Gastroesophageal sphincter (tissue), 4 donors: ENCODE measurements around the gene PAK2. TPM values are rescaled to one million over a fixed set of nuclear protein-coding genes. Genes with fewer than 3 reads are reported as not detected.
"Not testable (repeated sequence)": the region's sequence is repeated elsewhere in the genome, so short reads cannot be mapped to it uniquely, and the experiment has no call there.

Source experiments
- ATAC-seq: fragments of 150-250 bp; one replicate; pipeline ENCODE4 v1.9.1; 2016; ENCODE audit warnings: mild to moderate bottlenecking, moderate library complexity
- H3K27ac ChIP-seq, 4 donors: fragments of 200-600 bp; sonication (generic) in 3 of 4; 1 replicate in 3 of 4; 2 replicates in 1 of 4; pipeline ENCODE4 v1.5.1; 2016 to 2019
- H3K27me3 ChIP-seq: fragments of 200-600 bp; sonication (generic); one replicate; pipeline ENCODE4 v1.5.1; 2019
- H3K36me3 ChIP-seq, 2 donors: fragments of 200-600 bp; sonication (generic); one replicate each; pipeline ENCODE4 v1.5.1; 2019; ENCODE audit warnings: control low read depth in 1 of 2
- H3K4me1 ChIP-seq, 3 donors: fragments of 200-600 bp; sonication (generic); 1 replicate in 2 of 3; 2 replicates in 1 of 3; pipeline ENCODE4 v1.5.1; 2016 to 2019; ENCODE audit warnings: control low read depth in 2 of 3
- H3K4me3 ChIP-seq, 2 donors: fragments of 200-600 bp; sonication (generic); one replicate each; pipeline ENCODE4 v1.5.1; 2019; ENCODE audit warnings: mild to moderate bottlenecking in 1 of 2, moderate library complexity in 1 of 2
- H3K9me3 ChIP-seq, 3 donors: fragments of 200-600 bp; sonication (generic); one replicate each; pipeline ENCODE4 v1.5.1; 2017 to 2019; ENCODE audit warnings: control low read depth in 2 of 3
- CTCF ChIP-seq, 4 experiments: fragments of 200-600 bp in 2 of 4; fragments of 450-650 bp in 2 of 4; sonication (generic) in 1 of 4; IDR thresholded peaks; one replicate each; pipeline ENCODE4 v1.5.1; 2017 to 2019; ENCODE audit warnings: antibody characterized with exemption in 4 of 4, mild to moderate bottlenecking in 2 of 4, moderate library complexity in 2 of 4
- EP300 ChIP-seq: sonication (generic); formaldehyde crosslinking; IDR thresholded peaks from one replicate; pipeline ENCODE4 v1.6.1; 2017; ENCODE audit warnings: antibody characterized with exemption, mild to moderate bottlenecking
- POLR2A ChIP-seq, 2 donors: fragments of 450-650 bp; IDR thresholded peaks; one replicate each; pipeline ENCODE4 v1.6.1; 2017; ENCODE audit warnings: antibody characterized with exemption in 2 of 2, mild to moderate bottlenecking in 2 of 2, moderate library complexity in 1 of 2
- POLR2AphosphoS5 ChIP-seq: sonication (generic); formaldehyde crosslinking; IDR thresholded peaks from one replicate; pipeline ENCODE4 v1.6.1; 2017; ENCODE audit warnings: antibody characterized with exemption
- WGBS, 2 donors: methylation state at CpG; one replicate each; pipeline ENCODE4 v1.1.5; 2018; ENCODE audit warnings: low coverage in 1 of 2; 5-methylcytosine and 5-hydroxymethylcytosine counted together
- total RNA-seq, 4 donors: library from RNA; depleted of rRNA; stranded (reverse); fragments of >200 nt; gene quantifications; one replicate each; pipeline ENCODE4 v1.1.0, GENCODE V29; 2016

PAK2 gene
- total RNA-seq, 4 donors from 2014 or later, result 46.5 to 69.5 (median 61.8) TPM

GRCh38 chr3:196711838-196712513, 27.7 kb upstream of the PAK2 start, which contains the start of the genes CEP19 and PIGX:
CEP19 (minus strand) TSS chr3:196712250; CDS start chr3:196708657, 3,593 bp downstream.
PIGX (plus strand) TSS chr3:196712377.
- peaks cover 0 to 29% (median 11%) of the 10 kb centered on the region in 3 donors for H3K4me1 ChIP-seq
- H3K27me3 ChIP-seq, result no peaks in the 10 kb centered on the region
- no peak for TF ChIP-seq POLR2AphosphoS5
- peak in 2 of 4 experiments; percentile 39 to 50 for TF ChIP-seq CTCF (IDR thresholded peaks at IDR 0.05)
- no peak for TF ChIP-seq EP300
- TF ChIP-seq POLR2A (IDR thresholded peaks at IDR 0.05), result peak; percentile 59 to 81
- H3K36me3 ChIP-seq, result no peaks in the 10 kb centered on the region
- H3K4me3 ChIP-seq, result peak within 1 kb of the TSS; percentile 71 to 85
- peak within 1 kb of the TSS; percentile 76 to 98 (median 94) for H3K27ac ChIP-seq
- ATAC-seq, result peak; percentile 96
- no peaks in the 10 kb centered on the region for H3K9me3 ChIP-seq
- WGBS, 2 donors, result 0 to 5% methylated on average over 3 of the region's 68 CpGs

GRCh38 chr3:196712514-196713413, 26.9 kb upstream of the PAK2 start:
- H3K4me3 ChIP-seq, result peak overlapping the region; percentile 71 to 85
- no peaks in the 10 kb centered on the region for H3K9me3 ChIP-seq
- no peaks in the 10 kb centered on the region for H3K36me3 ChIP-seq
- H3K27me3 ChIP-seq, result no peaks in the 10 kb centered on the region
- TF ChIP-seq POLR2AphosphoS5 (no peak), CTCF (IDR thresholded peaks at IDR 0.05) (peak in 2 of 4 experiments; percentile 2 to 22)
- H3K4me1 ChIP-seq, result peaks cover 0 to 29% (median 11%) of the 10 kb centered on the region in 3 donors
- WGBS, 2 donors, result 28 to 35% methylated on average over 7 to 8 of the region's 64 CpGs
- ATAC-seq, result peak; percentile 92
- peak overlapping the region; percentile 76 to 98 (median 94) for H3K27ac ChIP-seq

GRCh38 chr3:196717162-196717561, 22.5 kb upstream of the PAK2 start:
- H3K9me3 ChIP-seq, H3K27ac ChIP-seq, ATAC-seq, H3K36me3 ChIP-seq, H3K27me3 ChIP-seq, H3K4me3 ChIP-seq: not testable (repeated sequence)
- 59 to 87% methylated on average over 3 of the region's 3 CpGs for WGBS, 2 donors
- peaks cover 0 to 17% (median 7%) of the 10 kb centered on the region in 3 donors for H3K4me1 ChIP-seq

GRCh38 chr3:196721097-196721496, 18.6 kb upstream of the PAK2 start:
- no peak for ATAC-seq
- no peak overlapping the region for H3K4me3 ChIP-seq
- no peaks in the 10 kb centered on the region for H3K4me1 ChIP-seq
- WGBS, 2 donors, result 44 to 92% methylated on average over 2 of the region's 2 CpGs
- no peak overlapping the region for H3K27ac ChIP-seq
- no peaks in the 10 kb centered on the region for H3K9me3 ChIP-seq
- peaks cover 0 to 24% of the 10 kb centered on the region in 2 donors for H3K36me3 ChIP-seq
- TF ChIP-seq EP300 (no peak), POLR2A (IDR thresholded peaks at IDR 0.05) (no peak), POLR2AphosphoS5 (no peak), CTCF (IDR thresholded peaks at IDR 0.05) (no peak)
- H3K27me3 ChIP-seq, result no peaks in the 10 kb centered on the region

GRCh38 chr3:196726788-196727675, 12.6 kb upstream of the PAK2 start:
- ATAC-seq, result no peak
- no peaks in the 10 kb centered on the region for H3K27me3 ChIP-seq
- H3K36me3 ChIP-seq, result peaks cover 0 to 54% of the 10 kb centered on the region in 2 donors
- TF ChIP-seq POLR2AphosphoS5 (no peak), CTCF (IDR thresholded peaks at IDR 0.05) (no peak), POLR2A (IDR thresholded peaks at IDR 0.05) (no peak), EP300 (no peak)
- H3K9me3 ChIP-seq, result no peaks in the 10 kb centered on the region
- H3K4me3 ChIP-seq, result no peak overlapping the region
- 83 to 91% methylated on average over 7 of the region's 7 CpGs for WGBS, 2 donors
- H3K27ac ChIP-seq, result no peak overlapping the region
- no peaks in the 10 kb centered on the region for H3K4me1 ChIP-seq
